Measurements from ENCODE around the gene POLE2.

DNA sequence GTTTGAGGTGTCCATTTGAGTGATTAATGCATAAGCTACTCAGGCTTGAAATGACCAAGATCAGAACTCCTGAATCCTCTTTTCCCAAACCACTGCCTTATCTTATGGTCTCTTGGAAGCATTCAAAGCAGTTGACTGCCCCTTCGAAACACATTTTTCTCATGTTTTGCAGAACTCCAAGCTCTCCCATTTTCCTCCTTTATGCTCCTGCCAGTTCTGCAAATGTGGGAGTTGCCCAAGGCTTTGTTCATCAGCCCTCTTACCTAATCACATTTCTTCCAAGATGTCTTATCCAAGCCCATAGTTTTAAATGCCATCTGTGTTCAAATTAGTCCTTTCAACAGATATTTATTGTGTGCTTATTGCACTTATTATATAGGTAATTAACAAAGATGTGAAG, 51.1 kb downstream of the POLE2 start:
- TF ChIP-seq, protein P1, sequence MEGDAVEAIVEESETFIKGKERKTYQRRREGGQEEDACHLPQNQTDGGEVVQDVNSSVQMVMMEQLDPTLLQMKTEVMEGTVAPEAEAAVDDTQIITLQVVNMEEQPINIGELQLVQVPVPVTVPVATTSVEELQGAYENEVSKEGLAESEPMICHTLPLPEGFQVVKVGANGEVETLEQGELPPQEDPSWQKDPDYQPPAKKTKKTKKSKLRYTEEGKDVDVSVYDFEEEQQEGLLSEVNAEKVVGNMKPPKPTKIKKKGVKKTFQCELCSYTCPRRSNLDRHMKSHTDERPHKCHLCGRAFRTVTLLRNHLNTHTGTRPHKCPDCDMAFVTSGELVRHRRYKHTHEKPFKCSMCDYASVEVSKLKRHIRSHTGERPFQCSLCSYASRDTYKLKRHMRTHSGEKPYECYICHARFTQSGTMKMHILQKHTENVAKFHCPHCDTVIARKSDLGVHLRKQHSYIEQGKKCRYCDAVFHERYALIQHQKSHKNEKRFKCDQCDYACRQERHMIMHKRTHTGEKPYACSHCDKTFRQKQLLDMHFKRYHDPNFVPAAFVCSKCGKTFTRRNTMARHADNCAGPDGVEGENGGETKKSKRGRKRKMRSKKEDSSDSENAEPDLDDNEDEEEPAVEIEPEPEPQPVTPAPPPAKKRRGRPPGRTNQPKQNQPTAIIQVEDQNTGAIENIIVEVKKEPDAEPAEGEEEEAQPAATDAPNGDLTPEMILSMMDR (IDR thresholded peaks at IDR 0.05) = no peak
- TF ChIP-seq, protein P2, sequence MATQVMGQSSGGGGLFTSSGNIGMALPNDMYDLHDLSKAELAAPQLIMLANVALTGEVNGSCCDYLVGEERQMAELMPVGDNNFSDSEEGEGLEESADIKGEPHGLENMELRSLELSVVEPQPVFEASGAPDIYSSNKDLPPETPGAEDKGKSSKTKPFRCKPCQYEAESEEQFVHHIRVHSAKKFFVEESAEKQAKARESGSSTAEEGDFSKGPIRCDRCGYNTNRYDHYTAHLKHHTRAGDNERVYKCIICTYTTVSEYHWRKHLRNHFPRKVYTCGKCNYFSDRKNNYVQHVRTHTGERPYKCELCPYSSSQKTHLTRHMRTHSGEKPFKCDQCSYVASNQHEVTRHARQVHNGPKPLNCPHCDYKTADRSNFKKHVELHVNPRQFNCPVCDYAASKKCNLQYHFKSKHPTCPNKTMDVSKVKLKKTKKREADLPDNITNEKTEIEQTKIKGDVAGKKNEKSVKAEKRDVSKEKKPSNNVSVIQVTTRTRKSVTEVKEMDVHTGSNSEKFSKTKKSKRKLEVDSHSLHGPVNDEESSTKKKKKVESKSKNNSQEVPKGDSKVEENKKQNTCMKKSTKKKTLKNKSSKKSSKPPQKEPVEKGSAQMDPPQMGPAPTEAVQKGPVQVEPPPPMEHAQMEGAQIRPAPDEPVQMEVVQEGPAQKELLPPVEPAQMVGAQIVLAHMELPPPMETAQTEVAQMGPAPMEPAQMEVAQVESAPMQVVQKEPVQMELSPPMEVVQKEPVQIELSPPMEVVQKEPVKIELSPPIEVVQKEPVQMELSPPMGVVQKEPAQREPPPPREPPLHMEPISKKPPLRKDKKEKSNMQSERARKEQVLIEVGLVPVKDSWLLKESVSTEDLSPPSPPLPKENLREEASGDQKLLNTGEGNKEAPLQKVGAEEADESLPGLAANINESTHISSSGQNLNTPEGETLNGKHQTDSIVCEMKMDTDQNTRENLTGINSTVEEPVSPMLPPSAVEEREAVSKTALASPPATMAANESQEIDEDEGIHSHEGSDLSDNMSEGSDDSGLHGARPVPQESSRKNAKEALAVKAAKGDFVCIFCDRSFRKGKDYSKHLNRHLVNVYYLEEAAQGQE (IDR thresholded peaks at IDR 0.05; ENCODE audit: insufficient read depth in 1 of 2, low read depth in 2 of 2, low read length in 1 of 2) = no peak
- TF ChIP-seq POLR2AphosphoS5 (IDR thresholded peaks at IDR 0.05; ENCODE audit: low read depth, low read length) = no peak
- no peak for TF ChIP-seq TCF7L2 (IDR thresholded peaks at IDR 0.05; ENCODE audit: low read depth, low read length)
- TF ChIP-seq SIN3A (IDR thresholded peaks at IDR 0.05; ENCODE audit: borderline replicate concordance, insufficient read depth, low read depth, low read length) = no peak

Data from Panc1 (cell line).